Measurements from ENCODE around the gene TNC. TPM values are rescaled to one million over a fixed set of nuclear protein-coding genes. Genes with fewer than 3 reads are reported as not detected.

TNC gene
- total and polyA plus RNA-seq, 2 of the 4 experiments (the other 2 are of a cell fraction), result 192 to 253 TPM

DNA sequence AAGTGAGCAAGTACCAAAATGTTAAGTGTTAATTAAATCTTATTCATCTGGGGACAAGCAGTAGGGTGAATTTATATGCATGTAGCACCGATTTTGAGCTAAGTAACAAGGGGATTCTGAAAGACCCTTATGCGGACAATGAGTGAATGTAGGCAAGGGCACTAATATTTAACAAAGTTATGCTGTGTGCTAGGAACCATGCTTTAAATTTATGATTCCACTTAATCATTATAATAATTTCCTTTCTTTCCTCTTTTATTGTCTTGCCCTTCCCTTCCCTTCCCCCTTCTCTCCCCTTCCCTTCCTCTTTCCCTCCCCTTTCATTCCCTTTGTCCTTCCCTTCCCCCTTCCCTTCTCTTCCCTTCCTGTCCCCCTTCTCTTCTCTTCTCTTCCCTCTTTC is 25.7 kb upstream of the TNC start:
- H2BK15ac ChIP-seq (ENCODE audit: low read depth, low read length), result no peak overlapping the region; the same call in 2 of the 3 replicates
- no peak for ATAC-seq (ENCODE audit: low read depth)
- POLR2A ChIA-PET (ENCODE audit: unreplicated experiment), result no interaction called here
- no peaks in the 10 kb centered on the region for H3K79me1 ChIP-seq (ENCODE audit: low read depth in 1 of 2, low read length in 2 of 2)
- H3K9me1 ChIP-seq (ENCODE audit: insufficient read depth, low read length), result peaks cover 7% of the 10 kb centered on the region
- no peak overlapping the region for H4K5ac ChIP-seq (ENCODE audit: low read depth, low read length)
- no peak overlapping the region for H3K23ac ChIP-seq (ENCODE audit: low read depth, low read length)
- no peak overlapping the region for H3K27ac ChIP-seq (ENCODE audit: insufficient read depth, low read length)
- dilution Hi-C loops (cut with HindIII; ENCODE audit: low sequenced_read_pairs, unreplicated experiment) (no loop called here), intact Hi-C loops (cut with micrococcal nuclease) (loop anchor here (1.0 kb wide), 1 partner anchor 9 kb away; no protein-coding TSS in a partner anchor), in situ Hi-C loops (cut with MboI; ENCODE audit: low sequenced_read_pairs) (no loop called here)
- H2AK9ac ChIP-seq (replicated peaks; ENCODE audit: low read depth, low read length, poor library complexity), result no peak overlapping the region
- H3K4ac ChIP-seq (ENCODE audit: low read depth, low read length), result no peak overlapping the region
- peak overlapping the region; percentile 23; the same call in 1 of the 2 replicates for H2BK20ac ChIP-seq (ENCODE audit: low read depth, low read length)
- H3K27me3 ChIP-seq (ENCODE audit: control insufficient read depth, insufficient read depth, low read length), result no peaks in the 10 kb centered on the region
- H2BK120ac ChIP-seq (ENCODE audit: low read depth, low read length), result no peak overlapping the region
- no peak overlapping the region for H3K14ac ChIP-seq (replicated peaks; ENCODE audit: low read depth, low read length)
- no peak overlapping the region; the same call in 1 of the 2 replicates for H3K18ac ChIP-seq (ENCODE audit: low read depth, low read length)
- no peak overlapping the region for H4K8ac ChIP-seq (ENCODE audit: low read depth in 2 of 2, low read length in 2 of 2)
- H3K56ac ChIP-seq (ENCODE audit: extremely low read depth, insufficient read depth, low read length), result no peak overlapping the region
- no peak overlapping the region for H3K9ac ChIP-seq (ENCODE audit: low read depth, low read length)
- WGBS, 2 experiments (ENCODE audit: extremely low coverage in 2 of 2, insufficient read length in 1 of 2), result 88% methylated on average over 1 of the region's 2 CpGs; no CpG with 5 or more reads in 1 of the 2 experiments
- BruUV-seq (replicated peaks), result no TSS peak
- no peaks in the 10 kb centered on the region for H4K20me1 ChIP-seq (ENCODE audit: insufficient read depth, low read length)
- no peak overlapping the region for H3K4me2 ChIP-seq (ENCODE audit: low read depth, low read length)
- no peaks in the 10 kb centered on the region for H3K36me3 ChIP-seq (ENCODE audit: control insufficient read depth, insufficient read depth, low read length)
- no peak for DNase-seq
- H2BK5ac ChIP-seq (ENCODE audit: low read depth, low read length, poor library complexity, severe bottlenecking), result no peak overlapping the region
- H2AFZ ChIP-seq (replicated peaks; ENCODE audit: low read length, poor library complexity), result no peak overlapping the region
- H3K4me3 ChIP-seq (ENCODE audit: insufficient read depth, low read depth, low read length), result no peak overlapping the region
- H2AK5ac ChIP-seq (ENCODE audit: low read depth, low read length), result peak overlapping the region; percentile 53
- no peaks in the 10 kb centered on the region for H3K9me3 ChIP-seq (ENCODE audit: control insufficient read depth, insufficient read depth, low read length)
- CTCF ChIA-PET, result interaction anchor here (0.8 kb wide), 1 partner anchor 25 kb away, joined by 6 read pairs; the partner anchor contains the start of gene TNC
- peaks cover 20% of the 10 kb centered on the region for H3K4me1 ChIP-seq (ENCODE audit: control insufficient read depth, insufficient read depth, low read length)
- TF ChIP-seq CHD1 (IDR thresholded peaks at IDR 0.05; ENCODE audit: low read depth, low read length), result no peak
- no peak for TF ChIP-seq MAZ (IDR thresholded peaks at IDR 0.05; ENCODE audit: borderline replicate concordance, low read depth, low read length)
- TF ChIP-seq RAD21 (IDR thresholded peaks at IDR 0.05; ENCODE audit: low read length), result no peak
- no peak for TF ChIP-seq NFE2L2 (IDR thresholded peaks at IDR 0.05; ENCODE audit: low read depth, low read length)
- TF ChIP-seq MAFK (IDR thresholded peaks at IDR 0.05; ENCODE audit: low read depth, low read length), result no peak
- TF ChIP-seq SMC3 (IDR thresholded peaks at IDR 0.05; ENCODE audit: low read depth, low read length), result no peak
- TF ChIP-seq, protein P1, sequence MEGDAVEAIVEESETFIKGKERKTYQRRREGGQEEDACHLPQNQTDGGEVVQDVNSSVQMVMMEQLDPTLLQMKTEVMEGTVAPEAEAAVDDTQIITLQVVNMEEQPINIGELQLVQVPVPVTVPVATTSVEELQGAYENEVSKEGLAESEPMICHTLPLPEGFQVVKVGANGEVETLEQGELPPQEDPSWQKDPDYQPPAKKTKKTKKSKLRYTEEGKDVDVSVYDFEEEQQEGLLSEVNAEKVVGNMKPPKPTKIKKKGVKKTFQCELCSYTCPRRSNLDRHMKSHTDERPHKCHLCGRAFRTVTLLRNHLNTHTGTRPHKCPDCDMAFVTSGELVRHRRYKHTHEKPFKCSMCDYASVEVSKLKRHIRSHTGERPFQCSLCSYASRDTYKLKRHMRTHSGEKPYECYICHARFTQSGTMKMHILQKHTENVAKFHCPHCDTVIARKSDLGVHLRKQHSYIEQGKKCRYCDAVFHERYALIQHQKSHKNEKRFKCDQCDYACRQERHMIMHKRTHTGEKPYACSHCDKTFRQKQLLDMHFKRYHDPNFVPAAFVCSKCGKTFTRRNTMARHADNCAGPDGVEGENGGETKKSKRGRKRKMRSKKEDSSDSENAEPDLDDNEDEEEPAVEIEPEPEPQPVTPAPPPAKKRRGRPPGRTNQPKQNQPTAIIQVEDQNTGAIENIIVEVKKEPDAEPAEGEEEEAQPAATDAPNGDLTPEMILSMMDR (conservative IDR thresholded peaks at IDR 0.05; ENCODE audit: low read depth, low read length), result no peak
- TF ChIP-seq CEBPB (IDR thresholded peaks at IDR 0.05; ENCODE audit: low read depth, low read length), result no peak
- TF ChIP-seq RFX5 (IDR thresholded peaks at IDR 0.05; ENCODE audit: low read depth, low read length), result no peak
- TF ChIP-seq, protein P2, sequence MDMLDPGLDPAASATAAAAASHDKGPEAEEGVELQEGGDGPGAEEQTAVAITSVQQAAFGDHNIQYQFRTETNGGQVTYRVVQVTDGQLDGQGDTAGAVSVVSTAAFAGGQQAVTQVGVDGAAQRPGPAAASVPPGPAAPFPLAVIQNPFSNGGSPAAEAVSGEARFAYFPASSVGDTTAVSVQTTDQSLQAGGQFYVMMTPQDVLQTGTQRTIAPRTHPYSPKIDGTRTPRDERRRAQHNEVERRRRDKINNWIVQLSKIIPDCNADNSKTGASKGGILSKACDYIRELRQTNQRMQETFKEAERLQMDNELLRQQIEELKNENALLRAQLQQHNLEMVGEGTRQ (IDR thresholded peaks at IDR 0.05; ENCODE audit: low read depth, low read length), result no peak
- no peak for TF ChIP-seq MXI1 (IDR thresholded peaks at IDR 0.05; ENCODE audit: borderline replicate concordance, low read depth, low read length)
- no peak for TF ChIP-seq BHLHE40 (IDR thresholded peaks at IDR 0.05; ENCODE audit: low read depth, low read length)
- TF ChIP-seq POLR2A (IDR thresholded peaks at IDR 0.05; ENCODE audit: low read depth, low read length), result no peak
- no peak for TF ChIP-seq RCOR1 (IDR thresholded peaks at IDR 0.05; ENCODE audit: insufficient replicate concordance, low read length)
- TF ChIP-seq, protein P3, sequence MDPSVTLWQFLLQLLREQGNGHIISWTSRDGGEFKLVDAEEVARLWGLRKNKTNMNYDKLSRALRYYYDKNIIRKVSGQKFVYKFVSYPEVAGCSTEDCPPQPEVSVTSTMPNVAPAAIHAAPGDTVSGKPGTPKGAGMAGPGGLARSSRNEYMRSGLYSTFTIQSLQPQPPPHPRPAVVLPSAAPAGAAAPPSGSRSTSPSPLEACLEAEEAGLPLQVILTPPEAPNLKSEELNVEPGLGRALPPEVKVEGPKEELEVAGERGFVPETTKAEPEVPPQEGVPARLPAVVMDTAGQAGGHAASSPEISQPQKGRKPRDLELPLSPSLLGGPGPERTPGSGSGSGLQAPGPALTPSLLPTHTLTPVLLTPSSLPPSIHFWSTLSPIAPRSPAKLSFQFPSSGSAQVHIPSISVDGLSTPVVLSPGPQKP (IDR thresholded peaks at IDR 0.05; ENCODE audit: borderline replicate concordance, low read depth, low read length), result no peak
- H4K91ac ChIP-seq (ENCODE audit: insufficient read depth, low read depth, low read length), result no peak overlapping the region

Data from IMR-90 (cell line).